Thoracic aorta (tissue), 2 donors: ENCODE data around the gene LIF. TPM values are rescaled to one million over a fixed set of nuclear protein-coding genes. Genes with fewer than 3 reads are reported as not detected.
"Not testable (repeated sequence)": the region's sequence is repeated elsewhere in the genome, so short reads cannot be mapped to it uniquely, and the experiment has no call there.

Source experiments
- ATAC-seq: fragments of 150-250 bp; one replicate; pipeline ENCODE4 v1.8.0; 2017; ENCODE audit warnings: low read depth; ENCODE audit not compliant: insufficient number of reproducible peaks, low FRiP score
- DNase-seq: peaks from one replicate; pipeline ENCODE4 v3.0.0-alpha.2; 2020; ENCODE audit warnings: low spot score
- H3K27ac ChIP-seq, 2 donors: fragments of 200-600 bp; sonication (generic); 1 replicate in 1 of 2; 2 replicates in 1 of 2; pipeline ENCODE4 v1.5.1; 2016; ENCODE audit warnings: mild to moderate bottlenecking in 2 of 2, moderate library complexity in 2 of 2
- H3K27me3 ChIP-seq: fragments of 200-600 bp; sonication (generic); replicated peaks from 2 replicates; pipeline ENCODE4 v1.6.0; 2016; ENCODE audit warnings: mild to moderate bottlenecking; ENCODE audit not compliant: insufficient read depth
- H3K36me3 ChIP-seq: fragments of 200-600 bp; sonication (generic); one replicate; pipeline ENCODE4 v1.5.1; 2016
- H3K4me1 ChIP-seq, 2 donors: fragments of 200-600 bp; sonication (generic); 1 replicate in 1 of 2; 2 replicates in 1 of 2; pipeline versions ENCODE4 v1.5.1 to v1.6.0; 2016; ENCODE audit warnings: low read depth in 2 of 2, mild to moderate bottlenecking in 1 of 2; ENCODE audit not compliant: control insufficient read depth in 1 of 2
- H3K4me3 ChIP-seq: fragments of 200-600 bp; sonication (generic); 2 replicates; pipeline ENCODE4 v1.5.1; 2016; ENCODE audit warnings: mild to moderate bottlenecking
- H3K9me3 ChIP-seq: fragments of 200-600 bp; sonication (generic); 2 replicates; pipeline ENCODE4 v1.5.1; 2016
- CTCF ChIP-seq: fragments of 200-600 bp; sonication (generic); IDR thresholded peaks from one replicate; pipeline ENCODE4 v1.5.1; 2019; ENCODE audit warnings: antibody characterized with exemption
- total RNA-seq, 2 donors: library from RNA; depleted of rRNA; stranded (reverse); fragments of >200 nt; gene quantifications; one replicate each; pipeline versions ENCODE4 v1.1.0 to v1.2.3, GENCODE V29; 2016

The LIF gene
- total RNA-seq, 2 donors from 2014 or later, result 1.4 to 11.3 TPM

DNA sequence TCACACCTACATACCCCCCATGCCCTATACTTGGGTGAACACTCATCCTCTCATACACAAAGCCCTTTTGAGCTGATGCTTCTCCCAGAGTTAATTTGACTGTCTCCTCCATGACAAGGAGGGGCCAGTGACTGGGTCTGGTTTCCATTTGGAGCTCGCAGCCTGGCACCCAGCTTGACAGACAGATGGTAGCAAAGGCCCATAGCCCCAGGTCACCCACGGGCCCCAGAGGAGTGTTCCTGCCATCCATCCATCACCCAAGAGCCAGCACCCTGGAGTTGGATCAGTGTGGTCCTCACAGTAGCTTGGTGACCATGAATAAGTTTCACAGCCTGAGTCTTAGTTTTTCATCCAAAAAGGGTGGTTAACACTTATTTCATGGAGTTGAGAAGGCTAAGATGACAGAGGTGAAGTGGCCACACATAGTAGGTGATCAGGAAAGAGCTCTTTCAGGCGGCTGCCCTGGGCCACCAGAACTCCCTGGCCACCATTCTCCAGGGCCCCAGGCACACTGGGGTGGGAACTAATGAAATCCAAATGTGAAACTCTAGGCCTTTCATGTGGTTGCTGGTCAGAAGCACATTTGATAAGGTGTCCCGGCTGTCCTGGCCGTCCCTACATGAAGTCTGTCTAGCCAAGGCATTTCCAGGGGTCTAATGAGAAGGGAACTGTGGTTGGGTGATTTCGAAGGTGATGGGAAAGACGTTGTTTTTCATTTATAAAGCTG, 42.4 kb downstream of the LIF start:
- peaks cover 7 to 23% of the 10 kb centered on the region in 2 donors for H3K4me1 ChIP-seq
- no peaks in the 10 kb centered on the region for H3K9me3 ChIP-seq
- no peaks in the 10 kb centered on the region for H3K36me3 ChIP-seq
- ATAC-seq (no peak), DNase-seq (no peak)
- no peaks in the 10 kb centered on the region for H3K27me3 ChIP-seq
- H3K4me3 ChIP-seq, result no peak overlapping the region
- H3K27ac ChIP-seq, result no peak overlapping the region
- TF ChIP-seq CTCF, result no peak

DNA sequence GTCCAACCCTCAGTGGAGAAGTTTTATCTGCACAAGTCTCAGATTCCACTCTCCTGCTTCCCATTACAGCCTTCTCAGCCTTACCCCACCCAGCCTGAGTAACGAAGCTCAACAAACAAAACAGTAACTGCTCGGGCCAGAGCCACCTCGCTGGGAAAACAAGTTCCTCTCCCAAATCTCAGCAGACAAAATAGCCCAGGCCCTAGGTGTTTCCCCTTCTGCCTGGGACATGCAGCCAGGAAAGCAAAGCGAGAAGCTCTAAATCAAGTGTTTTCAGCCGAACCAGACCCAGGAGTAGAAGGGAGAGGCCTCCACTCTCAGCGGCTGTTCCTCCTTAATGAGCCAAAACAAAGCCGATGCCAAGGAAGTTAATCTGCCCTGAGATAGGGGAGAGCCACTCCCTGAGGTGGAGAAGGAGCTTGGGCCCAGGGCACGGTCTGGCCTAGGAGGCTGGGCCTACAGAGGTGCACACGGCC, 44.0 kb downstream of the LIF start:
- Histone ChIP-seq H3K36me3 (no peaks in the 10 kb centered on the region), H3K9me3 (no peaks in the 10 kb centered on the region), H3K27me3 (no peaks in the 10 kb centered on the region), H3K27ac (no peak overlapping the region), H3K4me1 (peaks cover 0 to 13% of the 10 kb centered on the region in 2 donors), H3K4me3 (no peak overlapping the region)
- no peak for DNase-seq
- no peak for ATAC-seq
- no peak for TF ChIP-seq CTCF

DNA sequence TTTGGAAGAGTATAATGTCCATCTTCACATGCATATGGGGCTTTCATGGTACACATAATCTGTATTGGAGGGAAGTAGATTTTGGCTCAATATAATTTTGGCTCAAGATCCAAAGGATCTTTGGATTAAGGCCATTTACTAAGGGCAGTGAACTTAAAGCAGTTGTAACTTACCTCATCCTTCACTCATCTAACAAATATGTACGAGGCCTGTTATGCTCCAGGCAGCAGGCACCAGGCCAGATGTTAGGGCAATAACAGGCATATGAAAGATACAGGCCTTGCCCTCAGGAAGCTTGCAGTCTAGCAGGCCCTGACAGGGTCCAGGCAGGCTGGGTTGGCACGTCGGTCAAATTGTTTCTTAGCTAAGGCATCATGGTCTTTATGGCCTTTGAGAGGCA, 44.6 kb downstream of the LIF start:
- no peak overlapping the region for H3K27ac ChIP-seq
- H3K9me3 ChIP-seq, result no peaks in the 10 kb centered on the region

DNA sequence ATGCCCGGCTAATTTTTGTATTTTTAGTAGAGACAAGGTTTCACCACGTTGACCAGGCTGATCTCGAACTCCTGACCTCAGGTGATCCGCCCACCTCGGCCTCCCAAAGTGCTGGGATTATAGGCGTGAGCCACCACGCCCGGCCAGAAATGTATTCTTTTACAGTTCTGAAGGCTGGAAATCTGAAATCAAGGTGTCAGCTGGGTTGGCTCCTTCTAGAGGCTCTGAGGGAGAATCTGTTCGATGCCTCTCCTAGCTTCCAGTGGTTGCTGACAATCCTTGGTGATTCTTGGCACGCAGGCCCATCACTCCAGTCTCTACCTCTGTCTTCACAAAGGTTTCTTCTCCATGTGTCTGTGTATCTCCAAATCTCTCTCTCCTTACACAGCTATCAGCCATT, 45.7 kb downstream of the LIF start:
- not testable (repeated sequence) for H3K36me3 ChIP-seq, DNase-seq, H3K27ac ChIP-seq, ATAC-seq, H3K27me3 ChIP-seq, H3K9me3 ChIP-seq, H3K4me3 ChIP-seq
- peaks cover 10 to 26% of the 10 kb centered on the region in 2 donors for H3K4me1 ChIP-seq

More for the DNA sequence above, 44.6 kb downstream of the LIF start:
- no peak for TF ChIP-seq CTCF
- no peaks in the 10 kb centered on the region for H3K27me3 ChIP-seq
- H3K4me1 ChIP-seq, result peaks cover 3 to 16% of the 10 kb centered on the region in 2 donors
- no peak for DNase-seq
- H3K36me3 ChIP-seq, result no peaks in the 10 kb centered on the region
- ATAC-seq, result no peak
- H3K4me3 ChIP-seq, result no peak overlapping the region

- no peak for ATAC-seq
- TF ChIP-seq CTCF, result no peak
- Histone ChIP-seq H3K27ac (no peak overlapping the region), H3K4me1 (peaks cover 10 to 24% of the 10 kb centered on the region in 2 donors), H3K27me3 (no peaks in the 10 kb centered on the region), H3K36me3 (no peaks in the 10 kb centered on the region), H3K4me3 (no peak overlapping the region), H3K9me3 (no peaks in the 10 kb centered on the region)
- DNase-seq, result no peak
Measured at GRCh38 chr22:30198921-30199320, 47.6 kb downstream of the LIF start.
